A549 (cell line): ENCODE measurements around the gene PZP.

ENCODE experiments used
- EP300 ChIP-seq, 2 experiments: fragments of >200 bp; sonication (Bioruptor Twin); formaldehyde crosslinking; IDR thresholded peaks; 2 replicates in 1 of 2; 3 replicates in 1 of 2; pipeline ENCODE4 v1.6.1; 2016 to 2017
- GATA3 ChIP-seq: IDR thresholded peaks from 2 replicates; pipeline ENCODE4 v1.6.1; 2012; ENCODE audit warnings: borderline replicate concordance
- MAFK ChIP-seq: fragments of 450-650 bp; IDR thresholded peaks from 2 replicates; pipeline ENCODE4 v1.6.1; 2014; ENCODE audit not compliant: partially characterized antibody
- MYC ChIP-seq: IDR thresholded peaks from 2 replicates; pipeline ENCODE4 v1.6.1; 2012; ENCODE audit warnings: mild to moderate bottlenecking, inconsistent platforms, low read length, improper control_type of control experiment, borderline replicate concordance
- NPAS2 ChIP-seq: fragments of 250-450 bp; sonication (Bioruptor Pico); IDR thresholded peaks from 2 replicates; pipeline ENCODE4 v1.8.0; 2022; ENCODE audit warnings: mild to moderate bottlenecking, moderate library complexity, borderline replicate concordance
- POLR2A ChIP-seq: IDR thresholded peaks from 2 replicates; pipeline ENCODE4 v1.6.1; 2012; ENCODE audit warnings: mild to moderate bottlenecking, low read length
- SREBF2 ChIP-seq: fragments of 450-650 bp; IDR thresholded peaks from 2 replicates; pipeline ENCODE4 v1.6.1; 2014; ENCODE audit warnings: mild to moderate bottlenecking, moderate library complexity
- TF ChIP-seq, protein P1 (sequence below): fragments of >200 bp; sonication (Bioruptor Twin); formaldehyde crosslinking; IDR thresholded peaks from 3 replicates; pipeline ENCODE4 v1.5.1; 2016
- TF ChIP-seq, protein P2 (sequence below): IDR thresholded peaks from 2 replicates; pipeline ENCODE4 v1.6.1; 2012
- TF ChIP-seq, protein P3 (sequence below): fragments of 200-600 bp; sonication (generic); IDR thresholded peaks from 2 replicates; pipeline ENCODE4 v1.6.1; 2016; ENCODE audit warnings: antibody characterized with exemption, mild to moderate bottlenecking, moderate library complexity
- TF ChIP-seq, protein P4 (sequence below): fragments of 150-350 bp; IDR thresholded peaks from 2 replicates; pipeline ENCODE4 v1.6.1; 2014; ENCODE audit warnings: low read depth, mild to moderate bottlenecking, low read length

DNA sequence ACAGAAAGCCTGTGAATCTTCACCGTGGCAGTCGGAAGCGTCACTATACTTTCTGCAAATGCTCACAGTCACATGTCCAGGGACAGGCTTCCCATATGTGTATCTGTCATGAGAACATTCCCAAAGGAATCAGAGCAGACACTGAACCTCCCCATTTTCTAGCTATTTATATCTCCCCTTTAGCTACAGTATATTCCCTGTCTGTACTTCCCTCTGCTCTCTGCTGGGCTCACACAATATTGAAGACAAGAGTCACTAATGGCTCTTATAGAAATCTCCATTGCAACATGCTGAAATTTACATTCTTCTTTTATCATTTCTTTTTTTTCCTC lies 100.7 kb downstream of the PZP start:
- TF ChIP-seq SREBF2 (no peak), EP300 (IDR thresholded peaks at IDR 0.05) (no peak), MAFK (no peak), GATA3 (no peak), MYC (no peak), POLR2A (no peak), NPAS2 (CRISPR knock-in tag) (no peak)
- TF ChIP-seq, protein P1, sequence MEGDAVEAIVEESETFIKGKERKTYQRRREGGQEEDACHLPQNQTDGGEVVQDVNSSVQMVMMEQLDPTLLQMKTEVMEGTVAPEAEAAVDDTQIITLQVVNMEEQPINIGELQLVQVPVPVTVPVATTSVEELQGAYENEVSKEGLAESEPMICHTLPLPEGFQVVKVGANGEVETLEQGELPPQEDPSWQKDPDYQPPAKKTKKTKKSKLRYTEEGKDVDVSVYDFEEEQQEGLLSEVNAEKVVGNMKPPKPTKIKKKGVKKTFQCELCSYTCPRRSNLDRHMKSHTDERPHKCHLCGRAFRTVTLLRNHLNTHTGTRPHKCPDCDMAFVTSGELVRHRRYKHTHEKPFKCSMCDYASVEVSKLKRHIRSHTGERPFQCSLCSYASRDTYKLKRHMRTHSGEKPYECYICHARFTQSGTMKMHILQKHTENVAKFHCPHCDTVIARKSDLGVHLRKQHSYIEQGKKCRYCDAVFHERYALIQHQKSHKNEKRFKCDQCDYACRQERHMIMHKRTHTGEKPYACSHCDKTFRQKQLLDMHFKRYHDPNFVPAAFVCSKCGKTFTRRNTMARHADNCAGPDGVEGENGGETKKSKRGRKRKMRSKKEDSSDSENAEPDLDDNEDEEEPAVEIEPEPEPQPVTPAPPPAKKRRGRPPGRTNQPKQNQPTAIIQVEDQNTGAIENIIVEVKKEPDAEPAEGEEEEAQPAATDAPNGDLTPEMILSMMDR: no peak
- TF ChIP-seq, protein P2, sequence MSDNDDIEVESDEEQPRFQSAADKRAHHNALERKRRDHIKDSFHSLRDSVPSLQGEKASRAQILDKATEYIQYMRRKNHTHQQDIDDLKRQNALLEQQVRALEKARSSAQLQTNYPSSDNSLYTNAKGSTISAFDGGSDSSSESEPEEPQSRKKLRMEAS: no peak
- TF ChIP-seq, protein P3, sequence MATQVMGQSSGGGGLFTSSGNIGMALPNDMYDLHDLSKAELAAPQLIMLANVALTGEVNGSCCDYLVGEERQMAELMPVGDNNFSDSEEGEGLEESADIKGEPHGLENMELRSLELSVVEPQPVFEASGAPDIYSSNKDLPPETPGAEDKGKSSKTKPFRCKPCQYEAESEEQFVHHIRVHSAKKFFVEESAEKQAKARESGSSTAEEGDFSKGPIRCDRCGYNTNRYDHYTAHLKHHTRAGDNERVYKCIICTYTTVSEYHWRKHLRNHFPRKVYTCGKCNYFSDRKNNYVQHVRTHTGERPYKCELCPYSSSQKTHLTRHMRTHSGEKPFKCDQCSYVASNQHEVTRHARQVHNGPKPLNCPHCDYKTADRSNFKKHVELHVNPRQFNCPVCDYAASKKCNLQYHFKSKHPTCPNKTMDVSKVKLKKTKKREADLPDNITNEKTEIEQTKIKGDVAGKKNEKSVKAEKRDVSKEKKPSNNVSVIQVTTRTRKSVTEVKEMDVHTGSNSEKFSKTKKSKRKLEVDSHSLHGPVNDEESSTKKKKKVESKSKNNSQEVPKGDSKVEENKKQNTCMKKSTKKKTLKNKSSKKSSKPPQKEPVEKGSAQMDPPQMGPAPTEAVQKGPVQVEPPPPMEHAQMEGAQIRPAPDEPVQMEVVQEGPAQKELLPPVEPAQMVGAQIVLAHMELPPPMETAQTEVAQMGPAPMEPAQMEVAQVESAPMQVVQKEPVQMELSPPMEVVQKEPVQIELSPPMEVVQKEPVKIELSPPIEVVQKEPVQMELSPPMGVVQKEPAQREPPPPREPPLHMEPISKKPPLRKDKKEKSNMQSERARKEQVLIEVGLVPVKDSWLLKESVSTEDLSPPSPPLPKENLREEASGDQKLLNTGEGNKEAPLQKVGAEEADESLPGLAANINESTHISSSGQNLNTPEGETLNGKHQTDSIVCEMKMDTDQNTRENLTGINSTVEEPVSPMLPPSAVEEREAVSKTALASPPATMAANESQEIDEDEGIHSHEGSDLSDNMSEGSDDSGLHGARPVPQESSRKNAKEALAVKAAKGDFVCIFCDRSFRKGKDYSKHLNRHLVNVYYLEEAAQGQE: no peak
- TF ChIP-seq, protein P4, sequence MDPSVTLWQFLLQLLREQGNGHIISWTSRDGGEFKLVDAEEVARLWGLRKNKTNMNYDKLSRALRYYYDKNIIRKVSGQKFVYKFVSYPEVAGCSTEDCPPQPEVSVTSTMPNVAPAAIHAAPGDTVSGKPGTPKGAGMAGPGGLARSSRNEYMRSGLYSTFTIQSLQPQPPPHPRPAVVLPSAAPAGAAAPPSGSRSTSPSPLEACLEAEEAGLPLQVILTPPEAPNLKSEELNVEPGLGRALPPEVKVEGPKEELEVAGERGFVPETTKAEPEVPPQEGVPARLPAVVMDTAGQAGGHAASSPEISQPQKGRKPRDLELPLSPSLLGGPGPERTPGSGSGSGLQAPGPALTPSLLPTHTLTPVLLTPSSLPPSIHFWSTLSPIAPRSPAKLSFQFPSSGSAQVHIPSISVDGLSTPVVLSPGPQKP: no peak
